ENCODE results near the gene ECM1.

- TF ChIP-seq EZH2 (IDR thresholded peaks at IDR 0.05; ENCODE audit: borderline replicate concordance) (no peak), CTCF (IDR thresholded peaks at IDR 0.05; ENCODE audit: poor library complexity) (peak; percentile 19), EZH2phosphoT487 (IDR thresholded peaks at IDR 0.05; ENCODE audit: low read depth, severe bottlenecking, unreplicated experiment) (no peak)
Measured at GRCh38 chr1:150561254-150561973, 53.5 kb downstream of the ECM1 start.
